ENCODE data around the gene LRRC8E.

DNA sequence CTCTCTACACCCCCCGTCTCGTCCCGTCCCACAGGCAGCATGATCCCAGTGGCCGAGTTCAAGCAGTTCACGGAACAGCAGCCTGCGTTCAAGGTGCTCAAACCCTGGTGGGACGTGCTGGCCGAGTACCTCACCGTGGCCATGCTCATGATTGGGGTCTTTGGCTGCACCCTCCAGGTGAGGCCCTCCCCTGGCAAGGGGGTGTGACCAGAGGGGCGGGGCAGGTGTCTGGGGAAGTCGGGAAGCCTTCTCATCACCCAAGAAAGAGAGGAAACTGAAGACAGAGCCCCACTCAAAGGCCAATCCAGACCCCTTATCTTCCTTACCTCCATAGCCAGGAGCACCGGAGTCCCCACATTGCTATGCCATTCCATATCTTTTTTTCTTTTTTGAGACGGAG lies 7.3 kb downstream of the LRRC8E start:
- TF ChIP-seq POLR2A (IDR thresholded peaks at IDR 0.05), result no peak
- TF ChIP-seq, protein P1, sequence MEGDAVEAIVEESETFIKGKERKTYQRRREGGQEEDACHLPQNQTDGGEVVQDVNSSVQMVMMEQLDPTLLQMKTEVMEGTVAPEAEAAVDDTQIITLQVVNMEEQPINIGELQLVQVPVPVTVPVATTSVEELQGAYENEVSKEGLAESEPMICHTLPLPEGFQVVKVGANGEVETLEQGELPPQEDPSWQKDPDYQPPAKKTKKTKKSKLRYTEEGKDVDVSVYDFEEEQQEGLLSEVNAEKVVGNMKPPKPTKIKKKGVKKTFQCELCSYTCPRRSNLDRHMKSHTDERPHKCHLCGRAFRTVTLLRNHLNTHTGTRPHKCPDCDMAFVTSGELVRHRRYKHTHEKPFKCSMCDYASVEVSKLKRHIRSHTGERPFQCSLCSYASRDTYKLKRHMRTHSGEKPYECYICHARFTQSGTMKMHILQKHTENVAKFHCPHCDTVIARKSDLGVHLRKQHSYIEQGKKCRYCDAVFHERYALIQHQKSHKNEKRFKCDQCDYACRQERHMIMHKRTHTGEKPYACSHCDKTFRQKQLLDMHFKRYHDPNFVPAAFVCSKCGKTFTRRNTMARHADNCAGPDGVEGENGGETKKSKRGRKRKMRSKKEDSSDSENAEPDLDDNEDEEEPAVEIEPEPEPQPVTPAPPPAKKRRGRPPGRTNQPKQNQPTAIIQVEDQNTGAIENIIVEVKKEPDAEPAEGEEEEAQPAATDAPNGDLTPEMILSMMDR (IDR thresholded peaks at IDR 0.05), result no peak

Measured in uterus (tissue), 2 donors.